ENCODE results near the gene C2orf78. TPM values are rescaled to one million over a fixed set of nuclear protein-coding genes. Genes with fewer than 3 reads are reported as not detected.
"Not testable (repeated sequence)": the region's sequence is repeated elsewhere in the genome, so short reads cannot be mapped to it uniquely, and the experiment has no call there.

C2orf78 gene
- total and polyA plus RNA-seq, 4 donors, result not detected

GRCh38 chr2:73749314-73749713, 34.7 kb upstream of the C2orf78 start:
- Histone ChIP-seq H3K9me3 (ENCODE audit: control insufficient read depth, low read length) (no peaks in the 10 kb centered on the region), H3K27ac (ENCODE audit: low read depth in 1 of 2, low read length in 2 of 2) (no peak overlapping the region), H3K4me3 (ENCODE audit: low read length in 2 of 2) (no peak overlapping the region), H3K27me3 (ENCODE audit: control insufficient read depth in 1 of 2, insufficient read depth in 2 of 2, low read length in 1 of 2) (no peaks in the 10 kb centered on the region), H3K36me3 (ENCODE audit: control insufficient read depth in 1 of 2, insufficient read depth in 2 of 2, low read length in 1 of 2) (peaks cover 4 to 6% of the 10 kb centered on the region in 2 donors), H3K4me1 (ENCODE audit: control insufficient read depth in 1 of 2, insufficient read depth in 2 of 2, low read length in 2 of 2) (no peaks in the 10 kb centered on the region)
- 91 to 97% methylated on average over 2 of the region's 2 CpGs for whole genome bisulfite sequencing, 2 donors
- ATAC-seq (ENCODE audit: low FRiP score) (no peak), DNase-seq (no peak)
- intact Hi-C loops (cut with DNase I), result no loop called here

- 85 to 95% methylated on average over 7 of the region's 7 CpGs for WGBS, 2 donors
- H3K4me1 ChIP-seq (ENCODE audit: control insufficient read depth in 1 of 2, insufficient read depth in 2 of 2, low read length in 2 of 2); H3K9me3 ChIP-seq (ENCODE audit: control insufficient read depth, low read length); DNase-seq; H3K4me3 ChIP-seq (ENCODE audit: low read length in 2 of 2); intact Hi-C loops (cut with DNase I); H3K36me3 ChIP-seq (ENCODE audit: control insufficient read depth in 1 of 2, insufficient read depth in 2 of 2, low read length in 1 of 2); ATAC-seq (ENCODE audit: low FRiP score); H3K27ac ChIP-seq (ENCODE audit: low read depth in 1 of 2, low read length in 2 of 2); H3K27me3 ChIP-seq (ENCODE audit: control insufficient read depth in 1 of 2, insufficient read depth in 2 of 2, low read length in 1 of 2): not testable (repeated sequence)
Observed at GRCh38 chr2:73754332-73754731, 29.7 kb upstream of the C2orf78 start.

- Histone ChIP-seq H3K9me3 (ENCODE audit: control insufficient read depth, low read length) (no peaks in the 10 kb centered on the region), H3K4me3 (ENCODE audit: low read length in 2 of 2) (no peak overlapping the region), H3K27me3 (ENCODE audit: control insufficient read depth in 1 of 2, insufficient read depth in 2 of 2, low read length in 1 of 2) (no peaks in the 10 kb centered on the region), H3K36me3 (ENCODE audit: control insufficient read depth in 1 of 2, insufficient read depth in 2 of 2, low read length in 1 of 2) (peaks cover 2 to 4% of the 10 kb centered on the region in 2 donors), H3K27ac (ENCODE audit: low read depth in 1 of 2, low read length in 2 of 2) (peak overlapping the region in 1 of 2 donors; percentile 25), H3K4me1 (ENCODE audit: control insufficient read depth in 1 of 2, insufficient read depth in 2 of 2, low read length in 2 of 2) (peaks cover 3 to 7% of the 10 kb centered on the region in 2 donors)
- intact Hi-C loops (cut with DNase I), result no loop called here
- no peak for DNase-seq
- peak; percentile 50 for ATAC-seq (ENCODE audit: low FRiP score)
- WGBS, 2 donors, result 5% methylated on average over 3 of the region's 3 CpGs
Observed at GRCh38 chr2:73759285-73759764, 24.7 kb upstream of the C2orf78 start.

GRCh38 chr2:73759904-73760303, 24.1 kb upstream of the C2orf78 start:
- Histone ChIP-seq H3K36me3 (ENCODE audit: control insufficient read depth in 1 of 2, insufficient read depth in 2 of 2, low read length in 1 of 2) (peaks cover 4 to 5% of the 10 kb centered on the region in 2 donors), H3K9me3 (ENCODE audit: control insufficient read depth, low read length) (no peaks in the 10 kb centered on the region), H3K27me3 (ENCODE audit: control insufficient read depth in 1 of 2, insufficient read depth in 2 of 2, low read length in 1 of 2) (no peaks in the 10 kb centered on the region), H3K4me3 (ENCODE audit: low read length in 2 of 2) (no peak overlapping the region), H3K4me1 (ENCODE audit: control insufficient read depth in 1 of 2, insufficient read depth in 2 of 2, low read length in 2 of 2) (peaks cover 3 to 7% of the 10 kb centered on the region in 2 donors), H3K27ac (ENCODE audit: low read depth in 1 of 2, low read length in 2 of 2) (no peak overlapping the region)
- intact Hi-C loops (cut with DNase I), result no loop called here
- no peak for DNase-seq
- WGBS, 2 donors, result 93 to 95% methylated on average over 2 of the region's 2 CpGs
- no peak for ATAC-seq (ENCODE audit: low FRiP score)

GRCh38 chr2:73762571-73762970, 21.4 kb upstream of the C2orf78 start:
- no peak for DNase-seq
- H3K27ac ChIP-seq (ENCODE audit: low read depth in 1 of 2, low read length in 2 of 2), result no peak overlapping the region
- no peak overlapping the region for H3K4me3 ChIP-seq (ENCODE audit: low read length in 2 of 2)
- 36 to 39% methylated on average over 1 of the region's 1 CpG for WGBS, 2 donors
- no peaks in the 10 kb centered on the region for H3K9me3 ChIP-seq (ENCODE audit: control insufficient read depth, low read length)
- peaks cover 10% of the 10 kb centered on the region in 2 donors for H3K36me3 ChIP-seq (ENCODE audit: control insufficient read depth in 1 of 2, insufficient read depth in 2 of 2, low read length in 1 of 2)
- H3K27me3 ChIP-seq (ENCODE audit: control insufficient read depth in 1 of 2, insufficient read depth in 2 of 2, low read length in 1 of 2), result no peaks in the 10 kb centered on the region
- ATAC-seq (ENCODE audit: low FRiP score), result no peak
- peaks cover 3 to 7% of the 10 kb centered on the region in 2 donors for H3K4me1 ChIP-seq (ENCODE audit: control insufficient read depth in 1 of 2, insufficient read depth in 2 of 2, low read length in 2 of 2)
- intact Hi-C loops (cut with DNase I), result no loop called here

GRCh38 chr2:73764945-73765344, 19.0 kb upstream of the C2orf78 start:
- H3K4me3 ChIP-seq (ENCODE audit: low read length in 2 of 2), result no peak overlapping the region
- peaks cover 15% of the 10 kb centered on the region in 2 donors for H3K36me3 ChIP-seq (ENCODE audit: control insufficient read depth in 1 of 2, insufficient read depth in 2 of 2, low read length in 1 of 2)
- H3K9me3 ChIP-seq (ENCODE audit: control insufficient read depth, low read length), result no peaks in the 10 kb centered on the region
- no peaks in the 10 kb centered on the region for H3K27me3 ChIP-seq (ENCODE audit: control insufficient read depth in 1 of 2, insufficient read depth in 2 of 2, low read length in 1 of 2)
- DNase-seq (no peak), ATAC-seq (ENCODE audit: low FRiP score) (no peak)
- intact Hi-C loops (cut with DNase I), result no loop called here
- no peaks in the 10 kb centered on the region for H3K4me1 ChIP-seq (ENCODE audit: control insufficient read depth in 1 of 2, insufficient read depth in 2 of 2, low read length in 2 of 2)
- WGBS, 2 donors, result 100% methylated on average over 1 of the region's 1 CpG
- H3K27ac ChIP-seq (ENCODE audit: low read depth in 1 of 2, low read length in 2 of 2), result no peak overlapping the region

- intact Hi-C loops (cut with DNase I), result no loop called here
- ATAC-seq (ENCODE audit: low FRiP score) (no peak), DNase-seq (no peak)
- WGBS, 2 donors, result 95 to 96% methylated on average over 1 of the region's 1 CpG
- Histone ChIP-seq H3K4me1 (ENCODE audit: control insufficient read depth in 1 of 2, insufficient read depth in 2 of 2, low read length in 2 of 2) (no peaks in the 10 kb centered on the region), H3K27ac (ENCODE audit: low read depth in 1 of 2, low read length in 2 of 2) (no peak overlapping the region), H3K27me3 (ENCODE audit: control insufficient read depth in 1 of 2, insufficient read depth in 2 of 2, low read length in 1 of 2) (no peaks in the 10 kb centered on the region), H3K36me3 (ENCODE audit: control insufficient read depth in 1 of 2, insufficient read depth in 2 of 2, low read length in 1 of 2) (peaks cover 13 to 14% of the 10 kb centered on the region in 2 donors), H3K4me3 (ENCODE audit: low read length in 2 of 2) (no peak overlapping the region), H3K9me3 (ENCODE audit: control insufficient read depth, low read length) (no peaks in the 10 kb centered on the region)
Observed at GRCh38 chr2:73766349-73766748, 17.6 kb upstream of the C2orf78 start.

- intact Hi-C loops (cut with DNase I), result no loop called here
- Histone ChIP-seq H3K36me3 (ENCODE audit: control insufficient read depth in 1 of 2, insufficient read depth in 2 of 2, low read length in 1 of 2) (peaks cover 12 to 13% of the 10 kb centered on the region in 2 donors), H3K9me3 (ENCODE audit: control insufficient read depth, low read length) (no peaks in the 10 kb centered on the region), H3K4me1 (ENCODE audit: control insufficient read depth in 1 of 2, insufficient read depth in 2 of 2, low read length in 2 of 2) (no peaks in the 10 kb centered on the region), H3K27me3 (ENCODE audit: control insufficient read depth in 1 of 2, insufficient read depth in 2 of 2, low read length in 1 of 2) (no peaks in the 10 kb centered on the region), H3K27ac (ENCODE audit: low read depth in 1 of 2, low read length in 2 of 2) (no peak overlapping the region), H3K4me3 (ENCODE audit: low read length in 2 of 2) (no peak overlapping the region)
- no peak for DNase-seq
- WGBS, 2 donors, result 87 to 89% methylated on average over 4 of the region's 4 CpGs
- no peak for ATAC-seq (ENCODE audit: low FRiP score)
Observed at GRCh38 chr2:73766994-73767393, 17.0 kb upstream of the C2orf78 start.

- no peak for ATAC-seq (ENCODE audit: low FRiP score)
- Histone ChIP-seq H3K4me3 (ENCODE audit: low read length in 2 of 2) (no peak overlapping the region), H3K27me3 (ENCODE audit: control insufficient read depth in 1 of 2, insufficient read depth in 2 of 2, low read length in 1 of 2) (no peaks in the 10 kb centered on the region), H3K36me3 (ENCODE audit: control insufficient read depth in 1 of 2, insufficient read depth in 2 of 2, low read length in 1 of 2) (peaks cover 5 to 8% of the 10 kb centered on the region in 2 donors), H3K9me3 (ENCODE audit: control insufficient read depth, low read length) (no peaks in the 10 kb centered on the region), H3K27ac (ENCODE audit: low read depth in 1 of 2, low read length in 2 of 2) (no peak overlapping the region), H3K4me1 (ENCODE audit: control insufficient read depth in 1 of 2, insufficient read depth in 2 of 2, low read length in 2 of 2) (no peaks in the 10 kb centered on the region)
- 78 to 84% methylated on average over 3 of the region's 3 CpGs for WGBS, 2 donors
- DNase-seq, result no peak
- intact Hi-C loops (cut with DNase I), result loop anchor here in 1 of 2 donors (10.0 kb wide), 1 partner anchor 86 kb away; no protein-coding TSS in a partner anchor
Observed at GRCh38 chr2:73770725-73771124, 13.3 kb upstream of the C2orf78 start.

All from aorta (tissue), 5 donors.